SK-N-SH (cell line): ENCODE results near the gene R3HDM1. TPM values are rescaled to one million over a fixed set of nuclear protein-coding genes. Genes with fewer than 3 reads are reported as not detected.

Experiments used
- CTCF ChIA-PET: fragments of 300-600, 350-600 bp; formaldehyde crosslinking; extraction: SDS; loops from one replicate; lab custom pipeline; 2021; lab: Yijun Ruan, JAX
- POLR2A ChIA-PET: fragments of 350-600 bp; sonication (Branson Sonifier 250); formaldehyde crosslinking; extraction: SDS; loops from one replicate; lab custom pipeline; 2020; ENCODE audit warnings: antibody characterized with exemption, inconsistent platforms; lab: Yijun Ruan, JAX
- DNase-seq: peaks from one replicate; pipeline ENCODE4 v3.0.0; 2012
- H2AFZ ChIP-seq: fragments of 200-600 bp; sonication (generic); 2 replicates; pipeline ENCODE4 v1.8.1; 2016; ENCODE audit warnings: antibody characterized with exemption, mild to moderate bottlenecking, low read depth
- H3F3A ChIP-seq: fragments of 200-600 bp; sonication (generic); replicated peaks from 2 replicates; pipeline ENCODE3; 2016; ENCODE audit warnings: antibody characterized with exemption, mild to moderate bottlenecking; ENCODE audit not compliant: insufficient read depth
- H3K27ac ChIP-seq, 2 experiments: fragments of 200-500 bp in 1 of 2; fragments of 200-600 bp in 1 of 2; sonication (Bioruptor generic) in 1 of 2; sonication (generic), shearing (Covaris generic) in 1 of 2; 2 replicates each; pipeline versions ENCODE4 v1.5.1 to v1.6.1; 2014 to 2016; ENCODE audit warnings: low read depth in 2 of 2, inconsistent platforms in 1 of 2, low read length in 1 of 2, mild to moderate bottlenecking in 1 of 2, mixed read lengths in 1 of 2
- H3K27me3 ChIP-seq: fragments of 200-600 bp; sonication (generic), shearing (Covaris generic); 2 replicates; pipeline ENCODE4 v1.6.1; 2016; ENCODE audit warnings: mixed run types; ENCODE audit not compliant: insufficient read depth
- H3K36me3 ChIP-seq, 2 experiments: fragments of 200-500 bp in 1 of 2; fragments of 200-600 bp in 1 of 2; sonication (Bioruptor generic) in 1 of 2; sonication (generic) in 1 of 2; replicated peaks in 1 of 2; 2 replicates each; pipeline versions ENCODE3 to v1.5.1; 2014 to 2016; ENCODE audit warnings: low read length in 1 of 2, mild to moderate bottlenecking in 1 of 2; ENCODE audit not compliant: insufficient read depth in 2 of 2, control insufficient read depth in 1 of 2
- H3K4me1 ChIP-seq, 2 experiments: fragments of 200-500 bp in 1 of 2; fragments of 200-600 bp in 1 of 2; sonication (Bioruptor generic) in 1 of 2; sonication (generic), shearing (Covaris generic) in 1 of 2; 2 replicates each; pipeline versions ENCODE4 v1.5.1 to v1.6.1; 2014 to 2016; ENCODE audit warnings: low read depth in 1 of 2, low read length in 1 of 2, mixed run types in 1 of 2; ENCODE audit not compliant: insufficient read depth in 2 of 2, control insufficient read depth in 1 of 2
- H3K4me2 ChIP-seq: fragments of 200-600 bp; sonication (generic), shearing (Covaris generic); 2 replicates; pipeline ENCODE4 v1.6.1; 2017; ENCODE audit warnings: mixed run types
- H3K4me3 ChIP-seq, 2 experiments: fragments of 200-500 bp in 1 of 2; fragments of 200-600 bp in 1 of 2; sonication (Bioruptor generic) in 1 of 2; sonication (generic), shearing (Covaris generic) in 1 of 2; 2 replicates each; pipeline versions ENCODE4 v1.5.1 to v1.8.1; 2014 to 2016; ENCODE audit warnings: low read depth in 2 of 2, inconsistent platforms in 1 of 2, low read length in 1 of 2, mild to moderate bottlenecking in 1 of 2, mixed read lengths in 1 of 2, moderate library complexity in 1 of 2
- H3K79me2 ChIP-seq: fragments of 200-600 bp; sonication (generic); 2 replicates; pipeline ENCODE4 v1.8.1; 2017; ENCODE audit warnings: mild to moderate bottlenecking; ENCODE audit not compliant: insufficient read depth
- H3K9ac ChIP-seq: fragments of 200-600 bp; sonication (generic); 2 replicates; pipeline ENCODE4 v1.6.1; 2017; ENCODE audit warnings: mixed run types
- H3K9me2 ChIP-seq: fragments of 200-600 bp; sonication (generic); 2 replicates; pipeline ENCODE4 v1.6.1; 2017; ENCODE audit warnings: mixed run types
- H3K9me3 ChIP-seq: fragments of 200-600 bp; sonication (generic); 2 replicates; pipeline ENCODE4 v1.6.1; 2017; ENCODE audit warnings: mixed run types, mild to moderate bottlenecking, moderate library complexity
- H4K20me1 ChIP-seq: fragments of 200-600 bp; sonication (generic); 2 replicates; pipeline ENCODE4 v1.6.1; 2017; ENCODE audit warnings: mild to moderate bottlenecking, mixed run types; ENCODE audit not compliant: insufficient read depth
- ELF1 ChIP-seq: IDR thresholded peaks from 2 replicates; pipeline ENCODE4 v1.4.0; 2012
- EZH2phosphoT487 ChIP-seq: fragments of 200-600 bp; sonication (generic); IDR thresholded peaks from 2 replicates; pipeline ENCODE4 v1.6.1; 2017; ENCODE audit warnings: low read depth, mixed run types, mild to moderate bottlenecking, antibody characterized with exemption, moderate library complexity, borderline replicate concordance
- GATA2 ChIP-seq: sonication (generic); formaldehyde crosslinking; IDR thresholded peaks from 2 replicates; pipeline ENCODE4 v1.5.0; 2020; ENCODE audit warnings: mild to moderate bottlenecking, missing genetic modification reagents
- JUND ChIP-seq: IDR thresholded peaks from 2 replicates; pipeline ENCODE4 v1.4.0; 2012
- MEF2A ChIP-seq: IDR thresholded peaks from 2 replicates; pipeline ENCODE4 v1.4.0; 2012; ENCODE audit warnings: low read depth, borderline replicate concordance
- MXI1 ChIP-seq: IDR thresholded peaks from 2 replicates; pipeline ENCODE4 v1.6.1; 2012; ENCODE audit warnings: mild to moderate bottlenecking, low read depth, low read length, improper control_type of control experiment
- RAD21 ChIP-seq: IDR thresholded peaks from 2 replicates; pipeline ENCODE4 v1.6.1; 2012; ENCODE audit warnings: mild to moderate bottlenecking, low read length
- REST ChIP-seq: IDR thresholded peaks from 2 replicates; pipeline ENCODE4 v1.6.1; 2012; ENCODE audit warnings: mild to moderate bottlenecking, low read depth, low read length, moderate library complexity
- SMC3 ChIP-seq: IDR thresholded peaks from 2 replicates; pipeline ENCODE4 v1.6.1; 2012; ENCODE audit warnings: low read depth, low read length, improper control_type of control experiment
- TEAD4 ChIP-seq: IDR thresholded peaks from 2 replicates; pipeline ENCODE4 v1.4.0; 2012; ENCODE audit warnings: mild to moderate bottlenecking, borderline replicate concordance; ENCODE audit not compliant: insufficient read depth
- YY1 ChIP-seq: IDR thresholded peaks from 2 replicates; pipeline ENCODE4 v1.4.0; 2012; ENCODE audit warnings: low read depth, mild to moderate bottlenecking
- WGBS: methylation state at CpG from one replicate; pipeline ENCODE4 v1.1.6; 2017; ENCODE audit warnings: low lambda C conversion rate; 5-methylcytosine and 5-hydroxymethylcytosine counted together
- polyA plus RNA-seq, 3 experiments: library from polyadenylated mRNA; depleted of rRNA; stranded (reverse); fragments of >200 nt; gene quantifications; 2 replicates each; pipeline ENCODE4 v1.2.3, GENCODE V29; 2012
- TF ChIP-seq, protein P1 (sequence below): IDR thresholded peaks from 2 replicates; pipeline ENCODE4 v1.4.0; 2012; ENCODE audit warnings: low read depth, borderline replicate concordance
- TF ChIP-seq, protein P2 (sequence below): fragments of 150-350 bp; IDR thresholded peaks from 2 replicates; pipeline ENCODE4 v1.6.1; 2016; ENCODE audit warnings: mild to moderate bottlenecking, low read depth, low read length
- TF ChIP-seq, protein P3 (sequence below): fragments of 200-600 bp; sonication (generic); IDR thresholded peaks from 2 replicates; pipeline ENCODE4 v1.6.1; 2017; ENCODE audit warnings: antibody characterized with exemption, mild to moderate bottlenecking, moderate library complexity

The R3HDM1 gene
- polyA plus RNA-seq, 1 of the 3 experiments (the other 2 are of a cell fraction) = 38.2 TPM

DNA sequence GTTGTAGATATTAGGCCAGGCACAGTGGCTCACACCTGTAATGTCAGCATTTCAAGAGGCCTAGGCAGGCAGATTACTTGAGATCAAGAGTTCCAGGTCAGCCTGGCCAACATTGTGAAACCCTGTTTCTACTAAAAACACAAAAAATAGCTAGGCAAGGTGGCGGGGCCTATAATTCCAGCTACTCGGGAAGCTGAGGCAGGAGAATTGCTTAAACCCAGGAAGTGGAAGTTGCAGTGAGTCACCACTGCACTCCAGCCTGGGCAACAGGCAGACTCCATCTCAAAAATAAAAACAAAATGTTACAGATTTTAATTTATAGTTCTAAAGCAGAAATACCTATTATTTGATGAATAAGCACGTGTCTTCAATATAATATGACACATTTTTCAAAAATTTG lies 144.7 kb downstream of the R3HDM1 start:
- no peaks in the 10 kb centered on the region for H3K9me2 ChIP-seq
- no peak overlapping the region for H3K4me2 ChIP-seq
- no peak for TF ChIP-seq YY1
- no peak for TF ChIP-seq SMC3
- TF ChIP-seq REST = no peak
- TF ChIP-seq, protein P1, sequence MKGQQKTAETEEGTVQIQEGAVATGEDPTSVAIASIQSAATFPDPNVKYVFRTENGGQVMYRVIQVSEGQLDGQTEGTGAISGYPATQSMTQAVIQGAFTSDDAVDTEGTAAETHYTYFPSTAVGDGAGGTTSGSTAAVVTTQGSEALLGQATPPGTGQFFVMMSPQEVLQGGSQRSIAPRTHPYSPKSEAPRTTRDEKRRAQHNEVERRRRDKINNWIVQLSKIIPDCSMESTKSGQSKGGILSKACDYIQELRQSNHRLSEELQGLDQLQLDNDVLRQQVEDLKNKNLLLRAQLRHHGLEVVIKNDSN = no peak
- TF ChIP-seq MEF2A = no peak
- TF ChIP-seq, protein P2, sequence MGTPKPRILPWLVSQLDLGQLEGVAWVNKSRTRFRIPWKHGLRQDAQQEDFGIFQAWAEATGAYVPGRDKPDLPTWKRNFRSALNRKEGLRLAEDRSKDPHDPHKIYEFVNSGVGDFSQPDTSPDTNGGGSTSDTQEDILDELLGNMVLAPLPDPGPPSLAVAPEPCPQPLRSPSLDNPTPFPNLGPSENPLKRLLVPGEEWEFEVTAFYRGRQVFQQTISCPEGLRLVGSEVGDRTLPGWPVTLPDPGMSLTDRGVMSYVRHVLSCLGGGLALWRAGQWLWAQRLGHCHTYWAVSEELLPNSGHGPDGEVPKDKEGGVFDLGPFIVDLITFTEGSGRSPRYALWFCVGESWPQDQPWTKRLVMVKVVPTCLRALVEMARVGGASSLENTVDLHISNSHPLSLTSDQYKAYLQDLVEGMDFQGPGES = no peak
- no peak for TF ChIP-seq JUND
- no peak for TF ChIP-seq RAD21
- TF ChIP-seq, protein P3, sequence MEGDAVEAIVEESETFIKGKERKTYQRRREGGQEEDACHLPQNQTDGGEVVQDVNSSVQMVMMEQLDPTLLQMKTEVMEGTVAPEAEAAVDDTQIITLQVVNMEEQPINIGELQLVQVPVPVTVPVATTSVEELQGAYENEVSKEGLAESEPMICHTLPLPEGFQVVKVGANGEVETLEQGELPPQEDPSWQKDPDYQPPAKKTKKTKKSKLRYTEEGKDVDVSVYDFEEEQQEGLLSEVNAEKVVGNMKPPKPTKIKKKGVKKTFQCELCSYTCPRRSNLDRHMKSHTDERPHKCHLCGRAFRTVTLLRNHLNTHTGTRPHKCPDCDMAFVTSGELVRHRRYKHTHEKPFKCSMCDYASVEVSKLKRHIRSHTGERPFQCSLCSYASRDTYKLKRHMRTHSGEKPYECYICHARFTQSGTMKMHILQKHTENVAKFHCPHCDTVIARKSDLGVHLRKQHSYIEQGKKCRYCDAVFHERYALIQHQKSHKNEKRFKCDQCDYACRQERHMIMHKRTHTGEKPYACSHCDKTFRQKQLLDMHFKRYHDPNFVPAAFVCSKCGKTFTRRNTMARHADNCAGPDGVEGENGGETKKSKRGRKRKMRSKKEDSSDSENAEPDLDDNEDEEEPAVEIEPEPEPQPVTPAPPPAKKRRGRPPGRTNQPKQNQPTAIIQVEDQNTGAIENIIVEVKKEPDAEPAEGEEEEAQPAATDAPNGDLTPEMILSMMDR = no peak
- no peak for TF ChIP-seq EZH2phosphoT487
- no peak for TF ChIP-seq TEAD4
- TF ChIP-seq ELF1 = no peak
- TF ChIP-seq MXI1 = no peak
- no peak for TF ChIP-seq GATA2
- H3K79me2 ChIP-seq = no peaks in the 10 kb centered on the region
- H3F3A ChIP-seq = no peaks in the 10 kb centered on the region
- DNase-seq = no peak
- H4K20me1 ChIP-seq = no peaks in the 10 kb centered on the region
- H3K9ac ChIP-seq = no peak overlapping the region
- peaks cover 21 to 37% of the 10 kb centered on the region in 2 experiments for H3K36me3 ChIP-seq
- H3K27ac ChIP-seq = no peak overlapping the region
- H3K4me3 ChIP-seq = no peak overlapping the region
- CTCF ChIA-PET = no interaction called here
- H2AFZ ChIP-seq = no peak overlapping the region
- POLR2A ChIA-PET = no interaction called here
- no peaks in the 10 kb centered on the region for H3K27me3 ChIP-seq
- 95% methylated on average over 3 of the region's 3 CpGs for WGBS
- no peaks in the 10 kb centered on the region for H3K9me3 ChIP-seq
- no peaks in the 10 kb centered on the region for H3K4me1 ChIP-seq
